GM21528 (cell line): Measurements from ENCODE around the gene YTHDF1.

Source experiments
- ATAC-seq: cut with Tn5 transposase; IDR thresholded peaks from one replicate; pipeline ENCODE4 v1.9.1; 2021; ENCODE audit warnings: mild to moderate bottlenecking, moderate library complexity; ENCODE audit not compliant: unreplicated experiment, low FRiP score

Gene YTHDF1

GRCh38 chr20:63249891-63250290, 34.0 kb upstream of the YTHDF1 start:
- no peak for ATAC-seq

- ATAC-seq, result no peak
Observed at GRCh38 chr20:63248835-63249591, 33.1 kb upstream of the YTHDF1 start.

GRCh38 chr20:63247671-63248228, 31.8 kb upstream of the YTHDF1 start:
- no peak for ATAC-seq

- no peak for ATAC-seq
Observed at GRCh38 chr20:63246490-63247288, 30.8 kb upstream of the YTHDF1 start.

GRCh38 chr20:63244468-63244867, 28.5 kb upstream of the YTHDF1 start:
- ATAC-seq, result no peak

- ATAC-seq, result no peak
Observed at GRCh38 chr20:63243604-63244247, 27.8 kb upstream of the YTHDF1 start.

GRCh38 chr20:63242736-63243135, 26.8 kb upstream of the YTHDF1 start:
- no peak for ATAC-seq

- no peak for ATAC-seq
Observed at GRCh38 chr20:63241272-63241671, 25.3 kb upstream of the YTHDF1 start.

GRCh38 chr20:63240004-63240403, 24.1 kb upstream of the YTHDF1 start:
- no peak for ATAC-seq

GRCh38 chr20:63239431-63239830, 23.5 kb upstream of the YTHDF1 start:
- no peak for ATAC-seq

GRCh38 chr20:63238514-63239125, 22.7 kb upstream of the YTHDF1 start:
- ATAC-seq, result no peak

- no peak for ATAC-seq
Observed at GRCh38 chr20:63238031-63238430, 22.1 kb upstream of the YTHDF1 start.

GRCh38 chr20:63236116-63236837, 20.3 kb upstream of the YTHDF1 start:
- ATAC-seq, result no peak

GRCh38 chr20:63235399-63235983, 19.6 kb upstream of the YTHDF1 start, which contains the start of gene BIRC7:
TSS of gene BIRC7 (plus strand) at chr20:63235905. CDS start at chr20:63236097, 192 bp downstream.
- ATAC-seq, result no peak

GRCh38 chr20:63234693-63235398, 18.9 kb upstream of the YTHDF1 start:
- ATAC-seq, result no peak

GRCh38 chr20:63233924-63234323, 18.0 kb upstream of the YTHDF1 start:
- no peak for ATAC-seq

- no peak for ATAC-seq
Observed at GRCh38 chr20:63233061-63233344, 17.1 kb upstream of the YTHDF1 start.

- no peak for ATAC-seq
Observed at GRCh38 chr20:63232235-63233060, 16.5 kb upstream of the YTHDF1 start.
